NK-92 (cell line): ENCODE results near the gene KY.

Experiments
- DNase-seq: peaks from one replicate; lab custom pipeline; 2025; ENCODE audit not compliant: unreplicated experiment; lab: John Stamatoyannopoulos, UW

Gene KY

GRCh38 chr3:134620476-134621115 is 30.2 kb downstream of the KY start:
- DNase-seq, result no peak

DNA sequence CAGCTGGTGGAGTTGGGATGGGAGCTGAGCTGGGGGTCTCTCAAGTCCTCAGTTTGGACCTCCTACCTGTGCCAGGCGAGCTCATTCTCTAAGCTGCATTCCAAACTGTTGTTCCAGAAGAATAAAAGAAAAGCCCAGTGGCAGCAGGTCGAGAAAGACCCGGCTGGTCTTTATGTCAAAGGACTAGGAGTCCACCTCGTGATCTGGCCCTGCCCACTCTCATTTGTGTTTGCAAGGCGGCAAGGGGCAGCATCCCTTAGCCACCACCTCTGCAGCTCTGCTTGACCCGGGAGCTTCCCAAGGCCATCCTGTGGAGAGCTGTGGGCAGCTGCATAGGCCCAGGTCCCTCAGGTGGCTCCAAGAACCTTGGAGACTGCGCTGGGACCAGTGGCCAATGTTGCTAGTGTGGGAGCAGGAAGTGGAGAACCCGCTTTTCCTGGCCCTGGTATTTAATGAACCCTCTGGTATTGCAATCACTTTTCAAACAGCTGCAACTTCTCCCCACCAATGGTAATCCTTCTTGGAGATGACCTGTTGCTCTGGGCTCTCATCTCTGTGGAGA is 30.9 kb downstream of the KY start:
- DNase-seq, result no peak

DNA sequence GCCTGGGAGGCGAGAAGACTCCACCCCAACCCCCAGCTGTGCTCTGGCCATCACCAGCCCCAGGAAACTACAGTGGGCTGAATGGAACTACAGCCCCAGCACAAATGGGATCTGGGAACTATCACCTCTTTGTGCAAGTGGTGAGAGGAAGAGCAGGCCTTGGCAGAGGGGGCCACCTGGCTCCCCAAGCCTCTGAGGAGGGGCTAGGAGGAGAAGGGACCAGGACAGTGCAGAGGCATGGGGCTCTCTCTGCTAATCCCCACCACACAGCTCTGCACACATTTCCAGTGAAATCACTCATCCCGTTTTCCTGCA is 31.6 kb downstream of the KY start:
- DNase-seq, result no peak

GRCh38 chr3:134618478-134619300 is 32.1 kb downstream of the KY start:
- DNase-seq, result no peak

DNA sequence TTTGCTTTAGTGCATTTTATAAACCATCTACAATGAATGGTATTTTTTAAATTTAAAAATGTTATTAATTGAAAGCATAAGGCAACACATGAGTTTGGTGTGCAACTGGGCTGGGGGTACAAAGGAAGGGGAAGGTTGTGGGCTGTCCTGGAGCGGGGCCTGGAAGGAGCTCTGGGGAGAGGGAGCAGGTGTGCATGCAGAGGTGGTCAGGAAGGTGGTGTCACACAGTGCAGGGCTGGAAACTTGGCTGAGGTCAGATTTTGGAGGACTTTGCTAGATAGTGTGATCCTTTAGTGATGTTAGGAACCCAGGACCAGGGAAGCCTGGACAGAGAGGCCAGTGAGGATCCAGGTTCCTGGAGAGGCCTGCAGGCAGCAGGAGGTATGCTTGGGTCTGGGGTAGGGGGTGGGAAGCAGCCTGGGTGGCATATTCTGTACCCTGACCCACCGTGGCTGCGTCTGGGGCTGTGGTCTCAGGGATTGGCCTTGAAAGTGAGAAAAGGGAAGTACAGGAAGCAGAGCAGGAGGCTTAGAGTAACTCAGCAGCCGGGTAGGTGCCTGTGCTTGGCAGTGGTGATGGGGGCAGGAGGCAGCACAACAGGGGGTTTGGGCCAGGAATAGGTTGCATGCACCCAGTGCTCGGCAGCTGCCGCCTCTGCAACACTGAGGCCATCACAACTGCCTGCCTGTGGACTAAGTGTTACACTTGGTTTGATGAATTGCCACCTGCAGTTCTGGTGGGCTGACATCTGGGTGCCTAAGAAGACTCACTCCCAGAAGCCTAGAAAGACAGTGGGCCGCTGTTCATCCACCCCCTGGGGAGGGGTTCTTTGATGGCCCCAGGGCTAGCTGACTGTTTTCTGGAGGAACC is 33.0 kb downstream of the KY start:
- no peak for DNase-seq

- DNase-seq, result no peak
Measured at GRCh38 chr3:134615743-134616142, 35.1 kb downstream of the KY start.

DNA sequence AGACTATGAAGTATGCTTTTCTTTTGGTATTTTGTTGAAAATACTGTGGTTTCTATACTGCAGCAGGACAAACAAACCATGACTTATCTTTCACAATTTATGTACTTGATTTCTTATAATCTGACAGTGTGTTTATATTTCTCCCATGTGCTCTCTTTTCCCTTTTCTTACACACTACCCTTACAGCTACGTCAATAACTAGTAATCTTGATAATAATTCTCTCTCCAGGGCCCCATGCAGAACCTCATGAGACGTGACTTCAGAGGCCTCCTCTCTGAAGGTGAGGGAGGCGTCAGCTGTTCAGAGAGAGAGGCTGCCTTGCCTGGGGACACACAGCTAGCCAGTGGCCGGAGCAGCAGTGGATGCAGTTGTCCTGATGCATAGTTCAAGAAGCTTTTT is 35.9 kb downstream of the KY start:
- no peak for DNase-seq

DNA sequence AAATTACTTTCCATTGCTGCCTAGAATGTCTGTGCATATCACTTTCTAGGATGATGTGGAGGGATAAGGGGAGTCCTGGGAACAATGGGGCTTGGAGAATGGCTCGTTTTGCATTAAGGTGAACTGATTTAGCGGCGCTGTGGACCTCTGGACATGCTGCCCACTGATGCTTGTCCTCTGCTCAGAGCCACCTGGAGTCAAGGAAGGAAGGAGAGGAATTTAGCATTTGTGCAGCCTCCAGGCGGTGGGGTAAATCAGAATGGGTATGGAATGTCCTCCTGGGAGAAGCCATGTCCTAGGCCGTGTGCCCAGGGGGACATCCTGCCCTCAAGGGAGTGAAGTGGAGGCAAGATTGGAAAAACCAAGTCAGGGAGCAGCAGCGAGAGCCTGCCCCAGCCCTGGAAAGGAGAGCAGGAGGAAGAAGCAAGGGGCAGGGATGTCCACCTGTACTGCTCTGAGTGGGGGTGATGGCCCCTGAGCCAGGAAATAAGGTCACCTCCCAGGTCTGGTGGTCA is 37.8 kb downstream of the KY start:
- DNase-seq, result no peak

DNA sequence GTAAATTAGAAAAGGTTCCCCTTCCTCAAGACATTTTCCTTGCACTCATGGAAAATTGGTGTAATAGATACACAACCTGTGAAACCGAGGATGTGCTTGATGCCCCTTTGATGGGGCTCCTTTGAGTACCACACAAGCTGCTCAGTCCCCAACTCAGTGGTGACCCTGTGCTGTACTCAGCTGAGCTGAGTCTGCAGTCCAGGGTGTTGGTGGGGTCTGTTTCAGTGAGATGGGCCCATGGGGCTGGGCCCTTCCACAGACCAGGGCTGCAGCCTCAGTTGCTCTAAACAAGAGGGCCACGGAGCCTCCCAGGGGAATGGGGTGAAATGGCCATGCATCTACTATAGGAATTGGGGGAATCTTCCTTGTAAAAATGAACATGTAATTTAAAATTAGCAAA is 39.3 kb downstream of the KY start:
- DNase-seq, result no peak

- DNase-seq, result no peak
Measured at GRCh38 chr3:134610432-134611385, 40.1 kb downstream of the KY start.

GRCh38 chr3:134609821-134610431 is 40.9 kb downstream of the KY start:
- DNase-seq, result no peak

- DNase-seq, result no peak
Measured at GRCh38 chr3:134608771-134609435, 41.9 kb downstream of the KY start.

- no peak for DNase-seq
Measured at GRCh38 chr3:134608023-134608770, 42.6 kb downstream of the KY start.

DNA sequence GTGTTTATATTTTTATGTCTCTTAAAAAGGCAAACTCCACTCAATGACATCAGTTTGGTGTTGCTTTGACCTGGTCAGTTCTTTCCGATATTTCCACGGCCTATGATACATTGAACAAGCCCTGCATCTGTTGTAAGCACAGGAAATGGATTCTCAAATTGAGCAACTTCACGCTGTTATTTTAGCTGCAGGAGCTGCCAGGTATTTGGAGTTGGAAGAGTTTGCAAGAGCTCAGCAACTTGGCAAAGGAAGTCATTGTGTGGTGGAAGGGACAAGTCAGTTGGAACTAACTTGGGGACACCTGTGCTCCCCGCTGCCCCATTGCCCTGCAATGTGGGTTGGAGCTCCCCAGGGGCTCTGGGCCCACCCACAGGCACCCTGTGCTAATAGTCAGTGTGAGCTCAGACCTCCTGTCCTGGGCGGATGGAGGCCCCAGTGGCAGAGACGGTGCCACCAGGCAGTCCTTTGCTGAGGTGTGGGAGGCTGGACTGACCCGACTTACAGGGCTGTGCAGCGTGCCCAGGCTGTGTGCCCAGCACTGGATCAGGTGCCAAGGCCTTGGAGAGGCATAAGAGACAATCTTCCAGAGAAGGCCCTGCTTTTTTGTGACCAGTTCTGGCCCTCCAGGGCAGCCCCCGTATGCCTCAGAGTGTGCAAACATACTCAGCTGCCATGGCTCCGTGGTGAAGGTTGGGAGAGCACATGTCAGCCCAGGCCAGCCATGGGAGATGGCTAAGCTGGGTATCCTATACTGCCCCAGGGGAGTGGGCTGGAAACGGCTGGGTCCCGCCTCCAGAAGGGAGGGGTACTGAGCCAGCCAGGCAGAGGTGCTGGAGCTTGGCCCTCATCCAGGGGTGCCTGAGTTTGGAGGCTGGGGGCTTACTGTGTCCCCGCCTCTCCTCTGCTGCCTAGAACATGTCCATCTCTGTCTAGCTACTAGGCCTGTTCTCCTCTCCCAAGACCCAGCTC is 43.5 kb downstream of the KY start:
- DNase-seq, result no peak

DNA sequence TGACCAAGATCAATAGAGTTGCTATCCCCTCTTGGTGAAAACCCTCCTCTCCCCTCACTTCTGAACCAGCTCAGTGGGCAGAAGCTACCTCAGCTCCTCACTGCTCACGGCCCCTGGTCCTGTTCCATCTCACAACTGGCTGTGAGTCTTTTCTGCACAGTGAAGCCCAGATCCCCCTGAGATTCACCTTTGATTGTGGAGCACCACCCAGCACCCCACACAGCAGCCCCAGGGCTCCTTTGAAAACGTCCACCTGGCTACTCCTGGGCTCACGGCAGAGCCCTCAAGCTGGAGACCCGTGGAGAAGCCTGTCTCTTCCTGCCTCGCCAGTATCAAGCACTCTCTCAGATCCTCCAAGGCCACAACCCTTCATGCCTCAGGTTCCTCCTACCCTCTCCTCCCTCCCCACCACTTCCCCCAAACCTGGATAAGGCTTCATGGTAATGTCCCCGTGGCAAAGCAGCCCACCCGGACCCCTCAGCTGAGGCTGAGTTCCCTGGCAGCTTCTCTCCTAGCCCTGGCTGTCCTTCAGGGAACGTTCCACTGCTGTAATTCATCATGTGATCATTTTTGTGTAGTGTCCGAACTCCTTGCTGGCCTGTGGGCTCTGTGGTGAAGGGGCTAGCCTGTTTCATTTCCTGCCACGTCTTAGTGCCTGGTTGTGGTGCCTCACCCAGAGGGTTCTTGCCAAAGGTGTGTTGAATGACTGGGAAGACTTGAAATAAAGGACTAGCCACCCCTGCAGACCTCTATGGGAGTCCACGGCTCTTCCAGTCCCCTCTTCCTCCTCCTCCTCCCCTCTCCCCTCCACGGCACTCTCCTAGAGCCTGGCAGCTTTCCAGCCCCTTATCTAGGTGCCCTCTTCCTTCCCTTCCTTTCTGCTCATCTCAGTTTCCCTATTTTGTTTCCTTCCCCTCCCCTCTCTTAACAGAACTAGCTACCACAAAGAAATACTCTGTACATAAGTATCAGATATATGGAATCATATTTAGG is 44.5 kb downstream of the KY start:
- DNase-seq, result no peak

- no peak for DNase-seq
Measured at GRCh38 chr3:134605556-134605955, 45.3 kb downstream of the KY start.
